HPDE6-E6E7 (cell line): ENCODE measurements around the gene KNSTRN.

ENCODE experiments used
- DNase-seq: peaks from one replicate; pipeline ENCODE4 v3.0.0; 2011; ENCODE audit warnings: missing footprints; ENCODE audit errors: extremely low spot score

Gene KNSTRN

DNA sequence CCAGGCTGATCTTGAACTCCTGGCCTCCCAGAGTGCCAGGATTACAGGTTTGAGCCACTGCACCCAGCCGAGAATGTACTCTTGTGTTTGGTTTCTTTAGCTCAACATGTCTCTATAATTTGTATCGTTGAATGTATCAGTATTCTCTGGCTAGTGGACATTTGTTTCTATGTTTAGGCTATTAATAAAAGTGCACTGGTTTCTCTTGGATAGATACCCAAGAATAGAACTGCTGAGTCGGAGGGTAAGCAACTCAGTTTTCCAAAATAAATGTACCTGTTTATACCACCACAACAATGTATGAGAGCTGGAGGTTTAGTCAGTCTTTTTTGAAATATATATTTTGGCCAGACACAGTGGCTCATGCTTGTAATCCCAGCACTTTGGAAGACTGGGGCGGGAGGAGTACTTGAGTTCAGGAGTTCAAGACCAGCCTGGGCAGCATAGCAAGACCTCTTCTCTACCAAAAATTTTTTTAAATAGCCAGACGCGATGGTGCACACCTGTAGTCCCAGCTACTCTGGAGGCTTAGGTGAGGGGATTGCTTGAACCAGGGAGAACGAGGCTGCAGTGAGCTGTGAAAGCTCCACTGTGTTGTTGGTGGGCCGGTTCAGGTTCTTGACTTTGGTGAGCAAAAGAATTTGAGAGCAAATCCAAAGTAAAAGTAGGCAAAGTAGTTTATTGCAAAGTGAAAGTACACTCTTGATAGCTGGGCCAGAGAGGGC is 15.3 kb downstream of the KNSTRN start:
- no peak for DNase-seq

DNA sequence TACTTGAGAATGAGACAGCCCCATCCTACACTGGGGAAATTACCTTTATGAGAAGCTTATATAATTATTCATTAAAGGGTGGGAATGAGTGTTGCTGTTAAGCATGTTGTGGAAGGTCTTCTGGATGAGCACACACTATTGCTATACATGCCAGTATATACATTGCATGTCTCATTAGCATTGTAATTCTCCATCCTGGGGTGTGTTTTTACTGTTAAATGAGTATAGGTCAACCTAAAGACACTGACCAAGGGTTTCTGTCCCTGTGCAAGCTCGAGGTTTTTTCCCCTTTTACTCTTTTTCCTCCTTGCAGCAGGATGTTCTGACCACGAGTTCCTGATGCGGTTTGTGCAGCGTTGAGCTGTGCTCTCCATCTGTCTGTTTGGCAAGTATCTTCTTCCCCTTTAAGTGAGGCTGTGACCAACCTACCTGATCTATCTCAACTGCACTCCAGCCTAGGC is 15.9 kb downstream of the KNSTRN start:
- DNase-seq: no peak

DNA sequence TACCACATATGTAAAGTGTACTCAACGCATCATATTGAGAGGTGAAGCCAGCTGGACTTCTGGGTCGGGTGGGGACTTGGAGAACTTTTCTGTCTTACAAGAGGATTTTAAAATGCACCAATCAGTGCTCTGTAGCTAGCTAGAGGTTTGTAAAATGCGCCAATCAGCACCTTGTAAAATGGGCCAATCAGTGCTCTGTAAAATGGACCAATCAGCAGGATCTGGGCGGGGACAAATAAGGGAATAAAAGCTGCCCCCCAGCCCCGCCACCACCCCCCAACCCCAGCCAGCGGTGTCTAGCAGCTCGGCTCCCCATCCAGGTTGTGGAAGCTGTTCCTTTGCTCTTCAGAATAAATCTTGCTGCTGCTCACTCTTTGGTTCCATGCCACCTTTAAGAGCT is 16.8 kb downstream of the KNSTRN start:
- DNase-seq: no peak

DNA sequence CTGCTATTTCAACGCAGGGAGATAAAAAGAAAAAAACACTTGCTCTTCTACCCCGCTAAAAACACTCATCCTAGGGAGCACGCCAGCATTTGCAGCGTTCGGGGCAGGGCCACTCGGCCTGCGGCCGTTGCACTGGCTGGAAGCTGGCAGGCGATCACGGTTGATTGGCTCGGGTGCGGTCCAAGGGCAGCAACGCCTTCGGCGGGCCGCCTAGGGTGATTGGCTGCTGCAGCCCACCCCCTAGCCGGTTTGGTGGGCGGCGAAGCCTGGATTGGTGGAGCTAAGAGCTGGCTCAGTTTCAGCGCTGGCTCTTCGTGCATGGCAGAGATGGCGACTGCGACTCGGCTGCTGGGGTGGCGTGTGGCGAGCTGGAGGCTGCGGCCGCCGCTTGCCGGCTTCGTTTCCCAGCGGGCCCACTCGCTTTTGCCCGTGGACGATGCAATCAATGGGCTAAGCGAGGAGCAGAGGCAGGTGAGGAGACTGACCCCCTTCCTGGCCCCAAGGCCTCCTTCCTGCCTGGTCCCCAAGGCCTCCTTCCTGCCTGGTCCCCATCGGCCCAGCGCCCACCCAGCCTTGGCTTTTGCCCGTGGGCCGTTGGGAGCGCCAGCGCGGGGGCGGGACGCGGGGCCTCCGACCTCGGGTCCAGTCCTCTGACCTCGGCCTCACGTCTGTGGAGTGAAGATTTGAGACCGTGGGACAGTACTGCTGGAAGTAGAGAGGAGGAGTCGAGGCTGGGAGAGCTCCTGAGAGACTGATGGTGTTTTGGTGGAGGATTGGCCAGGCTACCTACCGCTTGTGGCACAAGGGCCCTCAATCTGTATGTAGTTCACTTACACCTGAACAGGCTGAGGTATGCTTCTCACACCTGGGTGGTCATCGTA is 23.2 kb downstream of the KNSTRN start, which contains the start of gene IVD:
Gene IVD (plus strand): TSS at position 295 of the 881 bp plus-strand sequence. CDS start 33 bp downstream, at position 328.
- DNase-seq: peak; percentile 100

DNA sequence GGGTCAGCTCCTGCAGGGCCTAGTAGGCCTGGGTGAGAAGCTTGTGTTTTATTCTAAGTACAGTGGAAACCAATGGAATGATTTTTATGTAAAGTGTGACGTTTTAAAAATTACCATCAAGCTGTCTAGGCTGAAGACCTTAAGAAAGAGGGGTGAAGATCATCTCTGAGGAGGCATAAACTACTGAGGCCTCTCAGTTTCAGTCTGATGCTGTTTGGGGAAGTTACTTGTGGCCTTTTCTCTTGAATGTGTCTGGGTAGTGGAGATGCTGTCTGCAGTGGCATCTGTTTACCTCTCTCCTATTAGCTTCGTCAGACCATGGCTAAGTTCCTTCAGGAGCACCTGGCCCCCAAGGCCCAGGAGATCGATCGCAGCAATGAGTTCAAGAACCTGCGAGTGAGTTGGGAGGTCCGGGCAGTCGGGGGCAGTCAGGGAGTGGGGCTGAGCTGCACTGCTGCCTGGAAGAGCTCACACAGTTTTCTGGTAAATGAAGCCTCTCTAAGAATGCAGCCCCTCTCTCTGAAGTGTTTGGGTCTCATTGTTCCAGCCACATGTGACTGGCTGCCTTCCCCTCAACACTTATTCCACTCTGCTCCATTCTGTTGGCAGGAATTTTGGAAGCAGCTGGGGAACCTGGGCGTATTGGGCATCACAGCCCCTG is 24.9 kb downstream of the KNSTRN start:
- DNase-seq: no peak

DNA sequence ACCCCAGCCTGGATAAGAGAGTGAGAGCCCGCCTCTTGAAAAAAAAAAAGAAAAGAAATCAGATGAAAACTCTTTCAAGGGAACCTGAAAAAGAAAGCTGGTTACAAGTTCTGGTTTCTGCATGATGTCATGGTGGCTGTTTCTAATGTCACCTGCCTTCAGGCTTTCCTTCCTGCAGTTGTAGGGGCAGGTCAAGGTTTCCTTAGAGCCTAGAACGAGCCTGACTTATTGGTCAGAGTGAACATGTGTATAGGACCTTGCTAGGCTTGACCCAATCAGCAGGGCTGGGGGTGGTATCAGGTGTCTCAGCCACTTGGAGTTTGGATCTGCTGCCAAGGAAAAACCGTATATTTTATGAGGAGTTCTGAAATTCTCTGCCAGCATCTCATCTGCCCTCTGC is 26.8 kb downstream of the KNSTRN start:
- no peak for DNase-seq

DNA sequence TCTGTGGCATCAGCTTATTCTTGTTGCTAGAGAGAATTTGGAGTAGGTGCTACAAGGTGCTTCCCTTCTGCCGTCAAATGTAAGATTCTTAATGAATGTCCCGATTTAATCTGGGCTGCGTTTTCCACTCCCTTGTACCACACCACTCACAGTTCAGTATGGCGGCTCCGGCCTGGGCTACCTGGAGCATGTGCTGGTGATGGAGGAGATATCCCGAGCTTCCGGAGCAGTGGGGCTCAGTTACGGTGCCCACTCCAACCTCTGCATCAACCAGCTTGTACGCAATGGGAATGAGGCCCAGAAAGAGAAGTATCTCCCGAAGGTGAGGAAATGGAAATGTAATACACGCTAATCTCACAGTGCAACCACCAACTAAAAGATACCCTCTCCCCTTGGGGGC is 28.0 kb downstream of the KNSTRN start:
- DNase-seq: no peak

DNA sequence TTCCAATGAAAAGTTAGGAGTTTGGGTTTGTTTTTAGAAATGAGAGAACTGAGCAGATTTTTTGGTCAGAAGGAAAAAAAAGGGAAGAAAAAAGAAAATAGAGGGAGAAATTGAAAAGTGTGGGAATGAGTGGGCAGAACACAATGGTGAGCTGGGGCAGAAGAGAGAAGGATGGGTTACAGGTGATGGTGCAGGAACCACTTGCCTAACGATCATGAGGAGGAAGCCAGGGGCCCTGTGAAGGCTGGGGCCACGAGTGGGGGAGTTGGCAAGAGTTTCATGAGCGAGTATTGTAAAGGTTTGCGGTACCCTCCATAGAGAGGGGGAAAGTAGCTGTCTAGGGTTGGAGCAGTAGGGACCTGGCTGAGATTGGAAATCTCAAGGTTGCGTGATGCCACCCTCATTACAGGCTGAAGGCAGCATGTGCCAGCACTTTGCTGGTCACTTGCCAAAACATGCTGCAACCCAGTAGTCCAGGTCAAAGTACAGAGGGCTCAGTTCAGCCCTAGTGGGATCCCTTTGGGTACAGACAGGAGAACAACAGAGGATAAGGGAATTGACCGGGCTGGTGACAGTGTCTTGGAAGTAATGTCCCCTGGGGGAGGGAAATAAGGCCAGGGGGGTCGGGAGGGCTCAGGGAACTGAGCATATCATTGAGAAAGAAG is 29.7 kb downstream of the KNSTRN start:
- DNase-seq: no peak

DNA sequence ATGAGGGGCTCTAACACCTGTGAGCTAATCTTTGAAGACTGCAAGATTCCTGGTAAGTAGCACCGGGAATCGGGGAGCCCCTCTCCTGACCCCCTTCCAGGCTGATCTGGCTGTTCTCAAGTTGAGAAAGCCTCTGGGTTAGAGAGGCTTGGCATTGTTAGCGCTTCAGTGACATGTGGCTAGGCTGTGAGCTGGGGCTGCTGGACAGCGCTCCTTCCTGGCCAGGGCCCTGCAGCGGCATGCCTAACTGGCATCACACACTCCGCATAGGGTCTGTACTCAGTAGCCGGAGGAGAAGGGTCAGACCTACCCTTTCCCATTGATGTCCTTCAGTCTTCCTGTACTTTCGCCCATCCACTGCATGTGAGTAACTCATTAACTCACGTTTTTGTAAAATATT is 30.5 kb downstream of the KNSTRN start:
- DNase-seq: no peak

DNA sequence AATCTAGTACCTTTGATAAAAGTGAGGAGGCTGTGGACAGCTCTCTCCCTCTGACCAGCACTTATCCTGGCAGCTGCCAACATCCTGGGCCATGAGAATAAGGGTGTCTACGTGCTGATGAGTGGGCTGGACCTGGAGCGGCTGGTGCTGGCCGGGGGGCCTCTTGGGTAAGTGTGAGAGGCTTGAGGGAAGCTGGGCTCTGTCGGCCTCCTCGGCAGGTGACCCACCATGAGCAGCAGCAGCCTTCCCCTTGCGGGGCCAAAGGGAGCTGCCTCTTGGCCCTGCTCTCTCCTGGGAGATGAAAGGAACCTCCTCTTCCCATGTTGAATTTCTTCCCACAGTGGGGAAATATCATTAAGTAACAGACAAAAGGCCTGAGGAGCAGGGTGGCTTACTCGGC is 32.3 kb downstream of the KNSTRN start:
- no peak for DNase-seq

DNA sequence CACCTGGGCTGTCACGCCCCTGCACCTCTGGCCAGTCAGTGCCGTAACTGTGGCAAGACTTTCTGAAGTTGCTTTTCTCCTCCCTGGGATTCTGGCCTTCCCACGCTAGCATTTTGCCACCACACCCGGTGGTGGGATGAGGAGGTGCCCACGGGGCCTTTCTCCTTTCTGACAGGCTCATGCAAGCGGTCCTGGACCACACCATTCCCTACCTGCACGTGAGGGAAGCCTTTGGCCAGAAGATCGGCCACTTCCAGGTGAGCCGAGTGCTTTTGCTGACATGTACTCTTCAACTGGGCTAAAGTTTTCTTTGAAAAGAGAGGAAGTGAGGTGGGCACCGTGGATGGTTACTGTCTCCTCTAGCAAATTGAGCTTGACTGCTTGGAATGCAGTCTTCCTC is 32.7 kb downstream of the KNSTRN start:
- no peak for DNase-seq

DNA sequence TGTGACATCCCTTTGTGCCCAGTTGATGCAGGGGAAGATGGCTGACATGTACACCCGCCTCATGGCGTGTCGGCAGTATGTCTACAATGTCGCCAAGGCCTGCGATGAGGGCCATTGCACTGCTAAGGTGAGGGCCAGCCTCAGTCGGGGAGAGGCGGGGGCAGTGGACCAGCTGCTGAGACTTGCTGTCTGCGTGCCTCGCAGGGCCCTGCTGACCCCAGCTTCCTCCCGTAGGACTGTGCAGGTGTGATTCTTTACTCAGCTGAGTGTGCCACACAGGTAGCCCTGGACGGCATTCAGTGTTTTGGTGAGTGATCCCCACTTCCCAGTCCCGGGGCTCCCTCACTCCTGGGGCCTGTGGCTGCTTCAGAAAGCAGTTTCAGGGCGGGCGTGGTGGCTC is 33.5 kb downstream of the KNSTRN start:
- no peak for DNase-seq

DNA sequence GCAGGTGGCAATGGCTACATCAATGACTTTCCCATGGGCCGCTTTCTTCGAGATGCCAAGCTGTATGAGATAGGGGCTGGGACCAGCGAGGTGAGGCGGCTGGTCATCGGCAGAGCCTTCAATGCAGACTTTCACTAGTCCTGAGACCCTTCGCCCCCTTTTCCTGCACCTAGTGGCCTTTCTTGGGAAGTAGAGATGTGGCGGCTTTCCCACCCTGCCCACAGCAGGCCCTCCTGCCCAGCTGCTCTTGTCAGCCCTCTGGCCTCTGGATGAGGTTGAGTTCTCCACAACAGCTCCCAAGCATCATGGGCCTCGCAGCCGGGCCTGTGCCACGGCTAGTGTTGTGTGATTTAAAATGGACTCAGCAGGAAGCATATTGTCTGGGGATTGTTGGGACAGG is 35.6 kb downstream of the KNSTRN start:
- DNase-seq: no peak

DNA sequence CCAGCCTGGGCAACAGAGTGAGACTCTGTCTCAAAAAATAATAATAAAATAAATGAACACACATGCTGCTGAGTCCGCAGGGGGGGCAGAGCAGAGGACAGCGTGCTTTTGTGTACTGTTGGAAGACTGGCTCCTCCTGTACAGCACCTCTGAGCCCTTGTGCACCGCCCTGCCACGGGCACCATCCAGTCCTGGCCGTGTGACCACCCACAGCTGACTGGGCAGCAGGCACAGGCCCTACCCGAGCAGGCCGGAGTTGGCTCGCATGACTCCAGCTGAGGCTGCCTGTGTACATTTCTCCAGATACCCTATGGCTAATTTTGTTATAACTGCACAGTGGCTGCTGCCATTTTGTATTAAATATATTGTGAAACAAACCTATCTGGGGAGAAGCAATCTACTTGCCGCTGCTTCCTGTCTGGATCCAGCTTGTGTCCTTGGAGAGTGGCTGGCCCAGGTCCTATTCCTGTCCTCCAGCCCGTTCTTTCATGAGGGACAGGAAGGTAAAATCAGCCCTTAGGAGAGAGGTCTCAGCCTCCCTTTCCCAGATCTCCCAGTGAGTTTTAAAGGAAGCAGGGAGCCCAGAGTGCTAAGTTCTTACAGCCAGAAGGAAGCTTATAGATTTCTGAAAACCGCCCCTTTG is 37.7 kb downstream of the KNSTRN start:
- no peak for DNase-seq

DNA sequence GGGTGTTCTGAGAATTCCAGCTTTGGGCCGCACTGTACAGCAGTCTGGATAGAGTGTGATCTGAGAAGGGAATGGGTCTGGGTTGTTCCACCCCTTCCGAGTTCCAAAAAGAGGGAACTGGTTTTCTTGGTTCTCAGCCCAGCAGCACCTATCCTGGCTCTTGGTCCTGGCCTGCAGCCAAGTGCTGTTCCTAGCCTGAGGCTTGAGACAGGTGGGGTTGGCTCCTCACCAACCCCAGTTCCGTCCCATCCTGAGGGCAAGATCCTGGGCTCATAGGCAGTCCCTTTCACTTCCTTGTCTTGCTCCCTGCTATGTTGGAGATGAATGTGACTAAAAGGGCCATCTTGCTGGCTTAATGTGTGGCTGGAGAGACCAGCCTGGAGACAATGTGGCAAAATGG is 38.3 kb downstream of the KNSTRN start:
- DNase-seq: no peak

DNA sequence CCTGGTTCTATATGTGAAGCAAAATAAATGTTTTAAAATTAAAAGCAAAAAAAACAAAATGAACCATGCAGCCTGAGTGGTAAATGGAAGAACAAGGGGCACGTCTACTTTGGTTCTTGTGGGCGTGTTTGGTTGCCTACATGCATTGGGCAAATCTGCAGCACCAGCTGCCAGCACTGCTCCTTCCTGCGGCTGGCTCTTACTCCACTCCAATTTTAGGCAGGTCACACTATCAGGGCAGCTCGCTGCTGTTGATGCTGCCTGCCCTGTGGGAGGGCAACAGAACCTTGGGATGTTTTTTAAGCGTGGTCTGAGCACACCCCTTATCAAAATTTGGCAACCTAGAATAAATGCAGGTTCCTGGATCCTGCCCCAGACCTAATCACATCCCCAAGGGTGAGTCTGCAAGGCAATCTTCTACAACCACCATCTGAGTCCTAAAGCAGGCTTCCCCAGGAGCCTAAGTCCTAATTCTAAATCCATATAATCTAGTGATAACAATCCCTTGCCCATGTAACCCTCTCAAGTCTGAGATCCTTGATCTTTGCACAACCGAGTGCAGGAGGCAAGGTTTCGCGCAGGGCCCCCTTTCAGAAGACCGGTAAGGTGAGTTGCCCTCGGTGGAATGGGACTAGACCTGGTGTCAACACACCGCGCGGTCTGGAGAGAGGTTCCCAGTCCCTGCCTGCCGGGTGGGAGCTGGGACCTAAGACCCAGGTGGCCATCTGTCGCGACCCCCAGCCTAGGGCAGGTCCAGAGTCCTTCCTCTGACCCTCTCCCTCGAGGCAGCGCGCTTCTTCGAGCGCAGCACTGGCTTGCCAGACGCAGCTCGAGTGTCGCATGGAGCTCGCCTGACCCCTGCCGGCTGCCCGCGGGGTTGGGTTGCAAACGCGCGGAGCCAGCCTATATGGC is 39.0 kb downstream of the KNSTRN start:
- peak; percentile 71 for DNase-seq

DNA sequence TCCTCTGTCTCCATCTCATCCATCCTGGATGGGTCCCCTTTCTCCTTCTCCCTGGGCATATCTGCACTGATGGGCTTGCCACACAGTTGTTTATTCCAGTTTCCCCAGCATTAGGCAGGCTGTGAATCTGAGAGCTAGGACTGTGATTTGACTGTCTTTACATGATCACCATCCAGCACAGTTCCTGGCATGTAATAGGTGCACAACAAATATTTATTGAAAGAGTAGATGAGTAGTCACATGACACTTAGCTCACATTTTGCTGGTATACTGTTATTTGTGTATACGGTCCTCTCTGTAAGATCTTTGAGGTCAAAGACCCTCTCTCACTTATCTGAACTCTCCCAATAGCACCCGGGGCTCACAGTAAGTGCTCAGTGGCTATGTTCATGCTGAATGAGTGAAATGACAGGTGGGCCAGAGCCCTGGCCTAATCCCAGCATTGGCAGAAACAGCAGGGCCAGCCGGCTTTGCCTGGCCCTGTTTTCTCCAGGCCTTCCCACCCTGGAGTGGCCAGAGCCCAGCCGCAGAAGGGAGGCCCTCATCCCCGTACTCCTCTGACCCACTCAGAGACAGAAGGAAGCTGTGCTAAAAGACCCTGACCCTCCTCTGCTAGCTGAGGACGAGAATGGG is 42.1 kb downstream of the KNSTRN start:
- DNase-seq: no peak

DNA sequence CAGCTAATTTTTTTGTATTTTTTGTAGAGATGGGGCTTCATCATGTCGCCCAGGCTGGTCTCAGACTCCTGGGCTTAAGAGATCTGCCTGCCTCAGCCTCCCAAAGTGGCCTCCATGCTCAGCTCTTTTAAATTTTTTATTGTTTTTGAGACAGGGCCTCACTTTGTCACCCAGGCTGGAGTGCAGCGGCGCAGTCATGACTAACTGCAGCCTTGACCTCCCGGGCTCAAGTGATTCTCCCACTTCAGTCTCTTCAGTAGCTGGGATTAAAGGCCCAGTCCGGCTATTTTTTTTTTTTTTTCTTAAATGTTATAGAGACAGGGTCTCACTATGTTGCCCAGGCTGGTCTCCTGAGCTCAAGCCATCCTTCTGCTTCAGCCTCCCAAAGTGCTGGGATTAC is 43.2 kb downstream of the KNSTRN start:
- no peak for DNase-seq

DNA sequence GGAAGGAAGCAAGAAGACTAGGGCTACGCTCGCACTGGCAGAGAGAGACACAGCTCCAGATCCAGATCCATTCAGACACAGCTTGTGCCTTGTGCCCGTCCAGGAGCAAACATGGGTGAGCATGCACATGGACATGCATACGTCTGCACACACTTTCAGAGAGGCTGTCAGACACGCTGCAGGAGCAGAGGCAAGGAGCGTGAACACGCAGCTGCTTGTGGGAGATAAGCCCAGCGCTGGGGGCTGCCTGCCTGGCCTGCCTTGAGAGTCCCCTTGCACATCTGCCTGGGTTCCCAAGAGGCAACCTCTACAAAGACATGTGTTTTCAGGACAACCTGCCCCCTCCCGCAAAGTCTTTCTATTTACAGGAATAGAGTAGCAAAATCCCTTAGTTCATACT is 44.7 kb downstream of the KNSTRN start:
- no peak for DNase-seq

DNA sequence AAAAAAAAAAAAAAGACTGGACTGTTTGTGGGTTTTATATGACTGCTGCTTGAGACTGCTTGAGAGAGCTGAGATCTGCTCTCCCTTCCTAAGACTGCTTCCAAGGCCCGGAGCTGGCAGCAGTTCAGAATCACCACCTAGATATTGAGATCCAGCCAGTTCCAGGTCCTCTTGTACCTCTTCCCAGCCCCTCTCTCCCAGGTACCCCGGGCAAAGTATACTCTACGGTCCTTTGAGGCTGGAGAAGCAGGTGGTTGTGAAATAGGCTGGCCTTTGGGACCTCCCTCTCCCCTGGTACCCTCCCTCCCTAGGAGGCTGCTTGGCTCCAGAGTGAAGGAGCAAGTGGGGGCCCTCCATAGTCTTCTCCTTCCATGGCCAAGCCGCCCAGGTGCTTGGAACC is 45.7 kb downstream of the KNSTRN start:
- no peak for DNase-seq
